ENCODE data around the gene PCDH8.

The PCDH8 gene

DNA sequence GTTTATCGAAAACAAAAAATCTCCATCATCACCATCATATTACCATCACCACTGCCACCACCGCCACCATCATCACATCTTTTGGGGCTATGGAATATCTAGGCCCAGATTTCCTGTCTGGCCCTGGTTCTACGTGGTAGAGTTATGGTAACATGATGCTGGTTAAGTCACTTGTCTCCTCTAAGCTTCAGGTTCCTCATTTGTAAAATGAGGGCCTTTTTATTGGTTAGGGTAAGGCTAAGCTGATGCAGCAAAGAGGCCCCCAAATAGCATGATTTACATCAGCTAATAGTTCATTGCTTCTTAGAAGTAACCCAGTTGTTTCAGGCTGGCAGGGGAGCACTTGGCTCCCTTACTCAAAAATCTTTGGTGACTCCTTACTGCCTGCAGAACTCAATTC, 37.9 kb downstream of the PCDH8 start:
- DNase-seq (ENCODE audit: low read depth), result no peak

DNA sequence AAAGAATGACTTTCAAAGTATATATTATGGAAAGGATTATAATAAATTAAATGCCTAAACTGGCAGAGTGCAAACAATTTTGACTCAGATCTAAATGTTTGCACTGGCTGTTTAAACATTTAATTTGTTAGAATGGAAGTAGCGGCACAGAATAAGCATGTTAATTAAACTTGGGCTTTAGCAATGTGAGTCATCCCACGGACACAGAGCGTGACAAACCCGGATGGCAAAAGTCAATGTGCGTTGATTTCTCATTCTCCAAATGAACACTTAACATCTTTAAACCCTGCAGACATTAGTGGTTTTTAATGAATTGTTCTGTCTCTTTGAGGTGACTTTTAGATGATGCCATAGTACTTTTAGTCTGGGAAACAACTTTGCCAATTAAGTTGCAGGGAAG, 38.4 kb downstream of the PCDH8 start:
- no peak for DNase-seq (ENCODE audit: low read depth)

DNA sequence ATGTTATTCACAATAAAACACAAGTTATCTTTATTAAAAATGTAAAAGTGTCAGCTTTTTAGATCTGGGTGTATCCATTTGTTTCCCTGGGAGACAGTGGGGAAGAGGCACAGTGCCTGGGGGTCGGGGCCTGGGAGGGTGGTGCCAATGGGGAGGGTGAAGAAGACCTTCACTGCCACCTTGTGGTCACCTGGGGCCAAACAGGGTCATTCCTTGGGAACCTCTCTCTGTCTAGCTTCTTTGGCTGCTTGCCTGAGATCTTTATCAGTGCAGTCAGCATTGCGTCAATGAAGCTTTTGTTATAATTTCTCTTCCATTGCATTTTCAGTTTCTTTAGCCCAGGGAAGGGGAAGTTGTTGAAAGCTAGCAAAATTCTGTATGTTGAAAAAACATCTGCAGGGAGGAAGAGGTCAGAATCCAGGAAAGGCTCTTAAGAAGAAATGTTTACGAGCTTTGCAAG, 39.1 kb downstream of the PCDH8 start:
- peak; percentile 26 for DNase-seq (ENCODE audit: low read depth)

DNA sequence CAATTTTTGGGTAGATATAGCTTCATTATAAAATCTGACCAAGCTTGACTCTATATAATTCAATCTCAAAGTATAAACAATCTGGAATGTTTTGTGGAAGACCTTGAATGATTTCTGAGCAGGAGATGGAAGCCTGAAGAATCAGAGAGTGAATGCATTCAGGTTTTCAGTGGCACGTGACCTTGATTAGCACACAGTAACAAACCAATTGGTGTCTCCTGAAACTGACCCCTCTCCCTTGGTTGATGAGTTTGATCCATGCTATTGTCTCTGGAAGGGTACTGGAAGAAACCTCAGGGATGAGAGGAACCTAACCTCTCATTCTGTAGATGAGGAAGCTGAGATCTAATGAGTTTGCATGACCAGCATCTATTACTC, 39.6 kb downstream of the PCDH8 start:
- DNase-seq (ENCODE audit: low read depth), result no peak

DNA sequence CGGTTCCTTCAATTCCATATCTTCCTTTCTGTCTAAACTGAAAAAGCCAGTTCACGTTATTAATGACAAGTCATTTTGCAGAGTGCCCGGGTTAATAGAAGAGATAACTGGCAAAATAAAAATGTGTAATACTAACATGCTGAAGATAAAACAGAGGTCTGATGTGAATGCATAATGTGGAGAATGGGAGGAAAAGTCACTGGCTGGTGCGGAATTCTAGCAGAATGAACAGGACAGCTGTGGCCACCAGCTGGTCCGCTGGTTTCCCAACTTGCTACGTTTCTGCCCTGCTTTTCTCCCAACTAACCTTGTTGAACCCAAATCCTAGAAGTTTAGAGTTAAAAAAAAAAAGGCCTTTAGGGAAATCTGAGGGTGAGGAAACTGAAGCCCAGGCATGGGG, 42.4 kb downstream of the PCDH8 start:
- no peak for DNase-seq (ENCODE audit: low read depth)

DNA sequence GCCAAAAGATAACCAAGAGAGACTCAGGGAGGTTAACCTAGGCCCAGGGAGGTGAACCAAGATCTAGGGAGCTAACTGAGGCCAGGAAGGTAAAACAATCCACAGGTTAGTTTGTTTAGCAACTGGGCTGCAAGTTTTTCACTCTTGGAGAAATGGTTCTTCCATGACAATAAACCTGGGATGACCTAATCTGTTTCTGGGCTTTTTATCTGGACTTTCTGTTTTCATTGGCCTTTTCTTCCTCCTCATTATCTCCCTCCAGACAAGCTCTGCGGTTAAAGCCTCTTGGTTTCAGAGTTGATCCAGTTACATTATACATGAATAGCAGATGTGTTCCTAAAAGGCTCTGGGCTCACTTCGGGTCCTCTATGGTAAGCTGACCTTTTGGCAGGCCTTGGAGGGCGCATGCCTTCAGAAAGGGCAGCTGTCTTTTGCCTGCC, 44.2 kb downstream of the PCDH8 start:
- no peak for DNase-seq (ENCODE audit: low read depth)

DNA sequence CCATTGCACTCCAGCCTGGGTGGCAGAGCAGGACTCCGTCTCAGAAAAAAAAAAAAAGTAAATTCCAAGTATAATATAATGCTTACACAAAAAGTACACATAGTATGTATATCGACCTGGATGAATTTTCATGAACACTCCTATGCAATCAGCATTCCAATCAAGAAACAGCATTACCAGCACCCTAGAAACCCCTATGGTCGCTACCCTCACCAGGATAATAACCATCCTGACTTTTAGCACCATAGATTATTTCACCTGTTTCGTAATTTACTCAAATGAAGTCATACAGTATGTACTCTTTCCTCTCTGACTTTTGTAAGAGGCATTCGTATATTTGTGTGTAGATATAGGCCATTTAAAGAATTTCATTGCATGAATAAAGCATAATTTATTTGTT, 47.6 kb downstream of the PCDH8 start:
- DNase-seq (ENCODE audit: low read depth), result no peak

DNA sequence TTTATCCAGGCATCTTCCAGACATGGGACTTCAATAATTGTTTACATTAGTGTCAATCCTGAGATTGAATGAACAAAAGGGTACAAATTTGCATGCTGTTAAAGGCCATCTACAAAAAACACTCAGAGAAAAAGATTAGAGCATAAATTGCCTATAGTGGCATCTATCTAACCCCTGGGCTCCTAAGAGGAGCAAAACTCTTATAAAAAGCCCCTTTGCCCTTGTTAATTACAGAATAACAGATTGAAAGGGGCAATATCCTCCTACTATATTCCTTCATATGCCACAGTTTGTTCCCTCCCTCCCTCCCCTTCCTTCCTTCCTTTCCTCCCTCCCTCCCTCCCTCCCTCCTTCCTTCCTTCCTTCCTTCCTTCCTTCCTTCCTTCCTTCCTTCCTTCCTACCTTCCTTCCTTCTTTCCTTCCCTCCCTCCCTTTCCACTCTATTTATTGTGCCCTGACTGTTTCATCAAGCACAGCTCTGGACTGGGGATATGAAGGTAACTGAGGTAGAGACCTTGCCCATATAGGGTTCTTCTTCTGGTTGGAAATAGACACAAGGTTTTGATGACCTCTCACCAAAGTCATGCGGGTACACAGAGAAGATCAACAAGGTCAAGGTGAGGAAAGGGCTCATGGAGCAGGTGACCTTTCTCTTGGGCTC, 49.5 kb downstream of the PCDH8 start:
- no peak for DNase-seq (ENCODE audit: low read depth)

DNA sequence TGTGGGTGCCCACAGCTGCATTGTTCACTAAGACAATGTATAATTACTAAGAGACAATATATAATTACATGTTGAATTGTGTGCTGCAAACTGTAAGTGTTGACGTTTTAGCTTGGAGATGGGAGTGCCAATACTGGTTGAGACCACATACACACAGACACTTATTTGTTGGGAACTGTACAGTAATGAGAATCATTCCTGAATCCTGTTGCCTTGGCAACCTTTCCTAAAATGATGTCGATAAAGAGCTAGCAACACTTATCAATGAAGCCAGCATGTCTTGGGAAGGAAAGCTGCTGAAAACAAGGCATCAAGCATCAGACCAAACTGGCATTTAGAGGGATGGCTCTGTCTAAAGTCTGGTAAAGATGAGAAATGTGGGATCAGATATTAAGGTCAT, 51.3 kb downstream of the PCDH8 start:
- no peak for DNase-seq (ENCODE audit: low read depth)

DNA sequence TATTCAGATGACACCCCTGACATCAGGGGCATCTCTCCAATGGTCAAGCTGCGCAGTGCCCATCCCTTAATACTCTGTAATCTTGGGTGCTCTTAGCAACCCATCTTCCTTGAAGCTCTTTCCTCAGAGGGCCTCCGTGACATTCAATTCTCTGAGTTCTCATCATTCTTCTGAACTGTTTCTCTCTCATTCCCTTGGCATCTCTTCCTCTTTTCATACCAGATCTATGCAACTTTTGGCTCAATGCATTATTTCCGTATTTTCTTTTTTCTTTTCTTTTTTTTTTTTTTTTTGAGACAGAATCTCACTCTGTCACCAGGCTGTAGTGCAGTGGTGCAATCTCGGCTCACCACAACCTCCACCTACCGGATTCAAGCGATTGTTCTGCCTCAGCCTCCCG, 53.9 kb downstream of the PCDH8 start:
- DNase-seq (ENCODE audit: low read depth), result no peak

DNA sequence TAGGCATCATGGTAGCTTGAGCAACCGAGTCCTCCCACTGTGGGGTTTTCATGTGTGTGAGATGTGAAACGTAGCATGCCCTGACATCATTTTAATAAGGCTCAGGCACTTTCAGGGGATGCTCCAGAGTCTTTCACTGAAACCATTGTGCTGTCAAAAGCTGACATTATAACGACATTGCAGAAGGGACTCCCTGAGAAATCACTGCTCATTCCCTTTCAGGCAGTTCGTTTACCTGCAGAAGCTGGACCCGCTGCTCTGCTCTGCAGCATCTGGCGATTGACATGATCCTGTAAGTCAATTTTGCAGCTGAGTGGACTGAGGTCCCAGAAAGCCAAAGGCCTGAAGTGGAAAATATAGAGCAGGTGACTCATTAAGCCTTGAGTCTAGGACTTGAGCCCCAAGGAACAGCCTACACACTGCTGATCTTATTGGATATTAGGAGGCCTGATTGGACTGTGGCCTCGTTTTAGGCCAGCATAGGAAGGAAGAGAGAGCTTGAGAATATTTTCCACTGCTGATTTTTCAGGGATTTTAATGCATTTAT, 54.9 kb downstream of the PCDH8 start:
- DNase-seq (ENCODE audit: low read depth), result no peak
